Subcutaneous adipose tissue (tissue), 4 donors: ENCODE results near the gene ATXN1. TPM values are rescaled to one million over a fixed set of nuclear protein-coding genes. Genes with fewer than 3 reads are reported as not detected.

Experiments used
- total RNA-seq, 4 donors: library from RNA; depleted of rRNA; stranded (reverse); fragments of >200 nt; gene quantifications; one replicate each; pipeline ENCODE4 v1.1.0, GENCODE V29; 2016
- TF ChIP-seq, protein P1 (sequence below): fragments of 450-650 bp; IDR thresholded peaks from one replicate; pipeline ENCODE4 v1.5.1; 2016; ENCODE audit warnings: low read depth, mild to moderate bottlenecking, control low read depth, antibody characterized with exemption, moderate library complexity

The ATXN1 gene
- total RNA-seq, 4 donors from 2014 or later = 27.1 to 35.6 (median 35.1) TPM

GRCh38 chr6:16759646-16760515, 1.4 kb downstream of the ATXN1 start:
- TF ChIP-seq, protein P1, sequence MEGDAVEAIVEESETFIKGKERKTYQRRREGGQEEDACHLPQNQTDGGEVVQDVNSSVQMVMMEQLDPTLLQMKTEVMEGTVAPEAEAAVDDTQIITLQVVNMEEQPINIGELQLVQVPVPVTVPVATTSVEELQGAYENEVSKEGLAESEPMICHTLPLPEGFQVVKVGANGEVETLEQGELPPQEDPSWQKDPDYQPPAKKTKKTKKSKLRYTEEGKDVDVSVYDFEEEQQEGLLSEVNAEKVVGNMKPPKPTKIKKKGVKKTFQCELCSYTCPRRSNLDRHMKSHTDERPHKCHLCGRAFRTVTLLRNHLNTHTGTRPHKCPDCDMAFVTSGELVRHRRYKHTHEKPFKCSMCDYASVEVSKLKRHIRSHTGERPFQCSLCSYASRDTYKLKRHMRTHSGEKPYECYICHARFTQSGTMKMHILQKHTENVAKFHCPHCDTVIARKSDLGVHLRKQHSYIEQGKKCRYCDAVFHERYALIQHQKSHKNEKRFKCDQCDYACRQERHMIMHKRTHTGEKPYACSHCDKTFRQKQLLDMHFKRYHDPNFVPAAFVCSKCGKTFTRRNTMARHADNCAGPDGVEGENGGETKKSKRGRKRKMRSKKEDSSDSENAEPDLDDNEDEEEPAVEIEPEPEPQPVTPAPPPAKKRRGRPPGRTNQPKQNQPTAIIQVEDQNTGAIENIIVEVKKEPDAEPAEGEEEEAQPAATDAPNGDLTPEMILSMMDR = no peak

GRCh38 chr6:16759181-16759645, 2.0 kb downstream of the ATXN1 start:
- TF ChIP-seq, protein P1 = no peak

DNA sequence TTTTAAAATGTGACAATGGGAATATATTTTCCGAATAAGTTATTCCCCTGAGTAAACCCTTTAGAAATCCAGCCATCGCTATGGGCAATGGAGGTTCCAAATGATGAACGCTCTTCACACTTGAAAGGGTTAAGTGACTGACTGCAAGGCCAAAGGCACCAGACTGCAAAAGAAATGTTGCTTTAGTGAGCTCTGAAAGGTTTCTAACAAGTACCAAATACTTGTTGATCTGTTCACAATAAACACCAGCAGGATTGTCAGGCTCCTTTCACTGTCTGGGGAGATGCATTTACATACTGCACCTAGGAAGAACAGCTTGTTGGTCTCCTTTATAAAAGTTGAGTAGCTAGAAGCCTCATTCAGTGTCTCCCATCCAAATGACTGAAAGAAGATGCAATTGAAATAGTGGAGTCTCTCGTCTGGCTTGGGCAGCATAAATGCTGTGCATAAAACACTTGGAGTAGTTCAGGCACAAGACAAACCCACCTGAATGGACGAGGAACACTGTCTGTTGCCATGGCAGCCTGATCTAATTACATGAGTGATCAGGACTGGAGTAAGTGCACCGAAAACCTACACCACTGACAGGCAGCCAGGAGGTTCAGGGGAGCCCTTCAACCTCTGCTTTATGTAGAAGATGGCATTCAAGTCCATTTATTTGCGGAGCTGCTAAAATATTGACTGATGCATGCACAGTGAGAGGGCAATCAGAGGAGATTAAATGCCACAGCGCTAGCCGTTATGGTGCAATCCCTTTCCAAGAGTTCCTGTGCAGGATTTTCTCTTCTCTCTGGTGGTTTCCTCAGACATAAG, 2.9 kb downstream of the ATXN1 start:
- TF ChIP-seq, protein P1 = no peak

GRCh38 chr6:16757332-16757731, 3.9 kb downstream of the ATXN1 start:
- TF ChIP-seq, protein P1 = no peak

DNA sequence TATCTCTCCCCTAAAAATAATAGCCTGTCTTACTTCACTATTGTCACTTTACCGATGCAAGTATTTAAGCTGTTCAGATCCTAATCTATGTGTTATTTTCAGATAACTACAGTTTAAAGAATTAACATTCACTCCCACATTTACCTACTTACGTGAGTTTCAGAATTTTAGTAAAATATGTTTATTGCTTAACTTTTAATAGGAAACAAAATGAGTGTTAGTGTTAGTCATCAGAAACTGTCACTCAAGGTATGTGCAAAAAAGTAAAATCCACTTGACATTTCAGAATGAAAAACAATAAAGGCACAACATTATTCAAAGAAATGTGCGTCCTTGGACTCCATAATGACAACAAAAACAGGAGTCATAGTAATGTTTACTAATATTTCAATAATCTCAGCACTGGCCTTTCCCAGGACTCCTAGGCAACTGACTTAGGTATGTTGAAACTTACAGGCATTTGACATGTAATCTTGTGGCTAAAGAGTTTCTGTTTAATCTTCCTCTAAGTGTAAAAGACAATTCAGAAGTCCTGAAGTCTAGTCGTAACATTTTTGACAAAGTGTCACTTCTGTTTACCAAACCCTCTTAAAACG, 4.5 kb downstream of the ATXN1 start:
- TF ChIP-seq, protein P1 = no peak

- TF ChIP-seq, protein P1 = no peak
Measured at GRCh38 chr6:16755544-16755943, 5.7 kb downstream of the ATXN1 start.
